ENCODE results near the gene SELENON.

DNA sequence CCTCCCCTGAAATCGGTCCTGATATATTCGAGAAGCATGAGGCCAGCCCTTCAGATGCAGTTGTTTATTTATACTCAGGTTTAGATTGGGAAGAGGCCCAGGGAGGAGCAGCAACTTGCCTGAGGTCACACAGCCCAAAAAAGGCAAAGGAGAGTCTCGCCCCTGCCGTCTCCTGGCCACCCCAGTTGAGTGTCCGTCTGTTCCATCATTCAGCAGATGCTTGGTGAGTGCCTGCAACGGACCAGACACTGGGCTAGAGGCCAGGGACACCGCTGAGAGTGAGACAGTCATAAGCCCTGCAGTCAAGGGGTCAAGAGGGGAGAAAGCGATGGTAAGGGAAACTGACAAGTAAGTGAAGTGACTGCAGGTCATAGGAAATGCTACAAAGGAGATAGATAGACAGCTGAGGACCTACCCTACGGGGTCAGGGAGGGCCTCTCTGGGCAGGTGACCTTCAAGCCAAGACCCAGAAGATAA lies 15.4 kb upstream of the SELENON start:
- TF ChIP-seq, protein P1, sequence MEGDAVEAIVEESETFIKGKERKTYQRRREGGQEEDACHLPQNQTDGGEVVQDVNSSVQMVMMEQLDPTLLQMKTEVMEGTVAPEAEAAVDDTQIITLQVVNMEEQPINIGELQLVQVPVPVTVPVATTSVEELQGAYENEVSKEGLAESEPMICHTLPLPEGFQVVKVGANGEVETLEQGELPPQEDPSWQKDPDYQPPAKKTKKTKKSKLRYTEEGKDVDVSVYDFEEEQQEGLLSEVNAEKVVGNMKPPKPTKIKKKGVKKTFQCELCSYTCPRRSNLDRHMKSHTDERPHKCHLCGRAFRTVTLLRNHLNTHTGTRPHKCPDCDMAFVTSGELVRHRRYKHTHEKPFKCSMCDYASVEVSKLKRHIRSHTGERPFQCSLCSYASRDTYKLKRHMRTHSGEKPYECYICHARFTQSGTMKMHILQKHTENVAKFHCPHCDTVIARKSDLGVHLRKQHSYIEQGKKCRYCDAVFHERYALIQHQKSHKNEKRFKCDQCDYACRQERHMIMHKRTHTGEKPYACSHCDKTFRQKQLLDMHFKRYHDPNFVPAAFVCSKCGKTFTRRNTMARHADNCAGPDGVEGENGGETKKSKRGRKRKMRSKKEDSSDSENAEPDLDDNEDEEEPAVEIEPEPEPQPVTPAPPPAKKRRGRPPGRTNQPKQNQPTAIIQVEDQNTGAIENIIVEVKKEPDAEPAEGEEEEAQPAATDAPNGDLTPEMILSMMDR (IDR thresholded peaks at IDR 0.05), result no peak
- TF ChIP-seq POLR2A (IDR thresholded peaks at IDR 0.05), result no peak
